Measurements from ENCODE around the gene FAM234A.

FAM234A gene

GRCh38 chr16:259226-259625 is 24.6 kb downstream of the FAM234A start:
- H3K36me3 ChIP-seq (ENCODE audit: control insufficient read depth, insufficient read depth, low read length) = no peaks in the 10 kb centered on the region

GRCh38 chr16:259814-260253 is 25.2 kb downstream of the FAM234A start:
- Histone ChIP-seq H3K27me3 (ENCODE audit: control insufficient read depth, insufficient read depth, low read length) (no peaks in the 10 kb centered on the region), H3K9ac (no peak overlapping the region), H3K36me3 (ENCODE audit: control insufficient read depth, insufficient read depth, low read length) (no peaks in the 10 kb centered on the region), H3K4me1 (no peaks in the 10 kb centered on the region), H3K79me2 (peaks cover 9% of the 10 kb centered on the region), H3K27ac (no peak overlapping the region), H3K9me3 (ENCODE audit: control insufficient read depth, low read length) (no peaks in the 10 kb centered on the region), H3K4me2 (ENCODE audit: low read length) (no peak overlapping the region), H2AFZ (no peak overlapping the region), H3K4me3 (ENCODE audit: low read depth, low read length) (no peak overlapping the region)
- TF ChIP-seq CTCF (IDR thresholded peaks at IDR 0.05) = no peak

More at GRCh38 chr16:259226-259625, 24.6 kb downstream of the FAM234A start:
- no peak overlapping the region for H3K27ac ChIP-seq
- no peak overlapping the region for H3K4me2 ChIP-seq (ENCODE audit: low read length)
- H3K9me3 ChIP-seq (ENCODE audit: control insufficient read depth, low read length) = no peaks in the 10 kb centered on the region
- peaks cover 9% of the 10 kb centered on the region for H3K79me2 ChIP-seq
- H3K4me1 ChIP-seq = no peaks in the 10 kb centered on the region
- H3K9ac ChIP-seq = no peak overlapping the region
- no peaks in the 10 kb centered on the region for H3K27me3 ChIP-seq (ENCODE audit: control insufficient read depth, insufficient read depth, low read length)
- H2AFZ ChIP-seq = no peak overlapping the region
- no peak for TF ChIP-seq CTCF (IDR thresholded peaks at IDR 0.05)
- H3K4me3 ChIP-seq (ENCODE audit: low read depth, low read length) = no peak overlapping the region

GRCh38 chr16:260326-260725 is 25.7 kb downstream of the FAM234A start:
- H3K4me2 ChIP-seq (ENCODE audit: low read length) = no peak overlapping the region
- H3K27ac ChIP-seq = no peak overlapping the region
- no peak overlapping the region for H3K9ac ChIP-seq
- no peaks in the 10 kb centered on the region for H3K4me1 ChIP-seq
- H3K79me2 ChIP-seq = peaks cover 5% of the 10 kb centered on the region
- no peak overlapping the region for H2AFZ ChIP-seq
- no peak for TF ChIP-seq CTCF (IDR thresholded peaks at IDR 0.05)
- H3K27me3 ChIP-seq (ENCODE audit: control insufficient read depth, insufficient read depth, low read length) = no peaks in the 10 kb centered on the region
- no peaks in the 10 kb centered on the region for H3K9me3 ChIP-seq (ENCODE audit: control insufficient read depth, low read length)
- H3K4me3 ChIP-seq (ENCODE audit: low read depth, low read length) = no peak overlapping the region
- no peaks in the 10 kb centered on the region for H3K36me3 ChIP-seq (ENCODE audit: control insufficient read depth, insufficient read depth, low read length)

- no peaks in the 10 kb centered on the region for H3K36me3 ChIP-seq (ENCODE audit: control insufficient read depth, insufficient read depth, low read length)
- H3K9me3 ChIP-seq (ENCODE audit: control insufficient read depth, low read length) = no peaks in the 10 kb centered on the region
- peaks cover 3% of the 10 kb centered on the region for H3K79me2 ChIP-seq
- no peaks in the 10 kb centered on the region for H3K4me1 ChIP-seq
- H2AFZ ChIP-seq = no peak overlapping the region
- TF ChIP-seq CTCF (IDR thresholded peaks at IDR 0.05) = no peak
- H3K27me3 ChIP-seq (ENCODE audit: control insufficient read depth, insufficient read depth, low read length) = no peaks in the 10 kb centered on the region
- H3K27ac ChIP-seq = no peak overlapping the region
- H3K4me2 ChIP-seq (ENCODE audit: low read length) = no peak overlapping the region
- no peak overlapping the region for H3K9ac ChIP-seq
- H3K4me3 ChIP-seq (ENCODE audit: low read depth, low read length) = no peak overlapping the region
These were observed 26.5 kb downstream of the FAM234A start for GRCh38 chr16:261031-261691.
